Esophagus muscularis mucosa (tissue), 4 donors: ENCODE results near the gene ATP6V1C2. TPM values are rescaled to one million over a fixed set of nuclear protein-coding genes. Genes with fewer than 3 reads are reported as not detected.
A peak's percentile ranks its signal among the peaks of the same experiment; 100 is the strongest.
"Not testable (repeated sequence)": the region's sequence is repeated elsewhere in the genome, so short reads cannot be mapped to it uniquely, and the experiment has no call there.

Source experiments
- DNase-seq: peaks from one replicate; pipeline ENCODE4 v3.0.0-alpha.2; 2017; ENCODE audit errors: extremely low spot score
- H3K27ac ChIP-seq, 4 donors: fragments of 200-600 bp; sonication (generic); replicated peaks in 1 of 4; 1 replicate in 3 of 4; 2 replicates in 1 of 4; pipeline ENCODE4 v1.5.1; 2016 to 2019; ENCODE audit warnings: mild to moderate bottlenecking in 1 of 4
- H3K27me3 ChIP-seq, 4 donors: fragments of 200-600 bp; sonication (generic); one replicate each; pipeline versions ENCODE4 v1.5.1 to v1.6.0; 2016 to 2019
- H3K36me3 ChIP-seq, 4 donors: fragments of 200-600 bp; sonication (generic); one replicate each; pipeline ENCODE4 v1.5.1; 2016 to 2019
- H3K4me1 ChIP-seq, 4 donors: fragments of 200-600 bp; sonication (generic); one replicate each; pipeline ENCODE4 v1.5.1; 2016 to 2019
- H3K4me3 ChIP-seq, 4 donors: fragments of 200-600 bp; sonication (generic); 1 replicate in 2 of 4; 2 replicates in 2 of 4; pipeline ENCODE4 v1.5.1; 2016 to 2019; ENCODE audit warnings: mild to moderate bottlenecking in 4 of 4, moderate library complexity in 1 of 4
- H3K9me3 ChIP-seq, 4 donors: fragments of 200-600 bp; sonication (generic); 1 replicate in 3 of 4; 2 replicates in 1 of 4; pipeline ENCODE4 v1.5.1; 2016 to 2019
- EP300 ChIP-seq: sonication (generic); formaldehyde crosslinking; IDR thresholded peaks from one replicate; pipeline ENCODE4 v1.6.1; 2017; ENCODE audit warnings: antibody characterized with exemption
- POLR2A ChIP-seq: fragments of 450-650 bp; IDR thresholded peaks from one replicate; pipeline ENCODE4 v1.6.1; 2017; ENCODE audit warnings: antibody characterized with exemption, moderate library complexity, mild to moderate bottlenecking, low read depth
- POLR2AphosphoS5 ChIP-seq, 2 donors: sonication (generic); formaldehyde crosslinking; IDR thresholded peaks; one replicate each; pipeline ENCODE4 v1.6.1; 2017; ENCODE audit warnings: antibody characterized with exemption in 2 of 2
- WGBS: methylation state at CpG from one replicate; pipeline ENCODE4 v1.1.5; 2018; 5-methylcytosine and 5-hydroxymethylcytosine counted together
- intact Hi-C: fragments of 100-400 bp; cut with DNase I; formaldehyde crosslinking; loops from one replicate; pipeline ENCODE4 v1.15.1; 2023
- total RNA-seq, 4 donors: library from RNA; depleted of rRNA; stranded (reverse); fragments of >200 nt; gene quantifications; one replicate each; pipeline versions ENCODE4 v1.1.0 to v1.2.1, GENCODE V29; 2016
- TF ChIP-seq, protein P1 (sequence below), 3 experiments: fragments of 200-600 bp in 2 of 3; fragments of 450-650 bp in 1 of 3; sonication (generic) in 2 of 3; IDR thresholded peaks; one replicate each; pipeline ENCODE4 v1.5.1; 2017 to 2019; ENCODE audit warnings: antibody characterized with exemption in 3 of 3, mild to moderate bottlenecking in 2 of 3, moderate library complexity in 1 of 3

The ATP6V1C2 gene
- total RNA-seq, 4 donors from 2014 or later, result 0.17 TPM; not detected in 3

DNA sequence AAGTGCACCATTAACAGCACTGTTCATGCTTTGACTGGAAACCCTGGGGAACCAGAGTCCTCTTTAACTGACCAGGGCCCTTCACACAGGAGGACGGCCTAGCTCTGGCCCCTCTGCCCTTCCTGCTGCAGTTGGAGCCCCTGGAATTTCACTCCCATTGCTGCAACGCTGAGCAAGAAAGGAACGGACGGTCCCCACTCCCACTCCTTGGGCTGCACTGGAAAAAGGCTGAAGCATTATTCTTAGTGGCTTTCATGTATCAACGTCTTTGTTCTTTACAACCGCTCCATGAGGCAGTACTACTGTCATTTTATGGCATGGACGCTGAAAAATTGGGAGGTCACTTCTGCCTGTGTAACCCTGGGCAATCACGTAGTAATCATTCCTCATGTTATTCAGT lies 81.2 kb downstream of the ATP6V1C2 start:
- intact Hi-C loops, result no loop called here
- peaks cover 0 to 23% (median 7%) of the 10 kb centered on the region in 4 donors for H3K4me1 ChIP-seq
- no peak overlapping the region for H3K27ac ChIP-seq
- peaks cover 7 to 41% (median 30%) of the 10 kb centered on the region in 4 donors for H3K36me3 ChIP-seq
- 71% methylated on average over 8 of the region's 8 CpGs for WGBS
- TF ChIP-seq EP300 (no peak), POLR2A (no peak), POLR2AphosphoS5 (IDR thresholded peaks at IDR 0.05) (no peak)
- TF ChIP-seq, protein P1, sequence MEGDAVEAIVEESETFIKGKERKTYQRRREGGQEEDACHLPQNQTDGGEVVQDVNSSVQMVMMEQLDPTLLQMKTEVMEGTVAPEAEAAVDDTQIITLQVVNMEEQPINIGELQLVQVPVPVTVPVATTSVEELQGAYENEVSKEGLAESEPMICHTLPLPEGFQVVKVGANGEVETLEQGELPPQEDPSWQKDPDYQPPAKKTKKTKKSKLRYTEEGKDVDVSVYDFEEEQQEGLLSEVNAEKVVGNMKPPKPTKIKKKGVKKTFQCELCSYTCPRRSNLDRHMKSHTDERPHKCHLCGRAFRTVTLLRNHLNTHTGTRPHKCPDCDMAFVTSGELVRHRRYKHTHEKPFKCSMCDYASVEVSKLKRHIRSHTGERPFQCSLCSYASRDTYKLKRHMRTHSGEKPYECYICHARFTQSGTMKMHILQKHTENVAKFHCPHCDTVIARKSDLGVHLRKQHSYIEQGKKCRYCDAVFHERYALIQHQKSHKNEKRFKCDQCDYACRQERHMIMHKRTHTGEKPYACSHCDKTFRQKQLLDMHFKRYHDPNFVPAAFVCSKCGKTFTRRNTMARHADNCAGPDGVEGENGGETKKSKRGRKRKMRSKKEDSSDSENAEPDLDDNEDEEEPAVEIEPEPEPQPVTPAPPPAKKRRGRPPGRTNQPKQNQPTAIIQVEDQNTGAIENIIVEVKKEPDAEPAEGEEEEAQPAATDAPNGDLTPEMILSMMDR (IDR thresholded peaks at IDR 0.05), result no peak
- H3K27me3 ChIP-seq, result no peaks in the 10 kb centered on the region
- no peaks in the 10 kb centered on the region for H3K9me3 ChIP-seq
- no peak for DNase-seq
- H3K4me3 ChIP-seq, result no peak overlapping the region

- DNase-seq, H3K27ac ChIP-seq, H3K9me3 ChIP-seq, H3K4me3 ChIP-seq, intact Hi-C loops, H3K27me3 ChIP-seq: not testable (repeated sequence)
- H3K36me3 ChIP-seq, result peaks cover 2 to 18% (median 10%) of the 10 kb centered on the region in 4 donors
- peaks cover 17 to 53% (median 29%) of the 10 kb centered on the region in 4 donors for H3K4me1 ChIP-seq
- 95% methylated on average over 6 of the region's 6 CpGs for WGBS
Observed at GRCh38 chr2:10805990-10806389, 84.6 kb downstream of the ATP6V1C2 start.

DNA sequence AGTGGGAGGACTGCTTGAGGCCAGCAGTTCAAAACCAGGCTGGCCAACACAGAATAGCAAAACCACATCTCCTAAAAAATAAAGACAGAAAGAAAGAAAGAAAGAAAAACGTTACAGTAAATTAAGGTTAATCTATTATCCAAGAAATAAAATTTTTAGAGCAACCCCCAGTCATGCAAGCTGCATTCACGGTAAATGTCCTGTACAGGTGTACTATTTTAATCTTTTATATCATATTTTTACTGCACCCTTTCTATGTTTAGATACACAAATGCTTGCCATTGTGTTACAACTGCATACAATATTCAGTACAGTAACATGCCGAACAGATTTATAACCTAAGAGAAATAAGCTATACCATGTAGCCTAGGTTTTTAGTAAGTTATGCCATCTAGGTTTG lies 85.1 kb downstream of the ATP6V1C2 start:
- H3K9me3 ChIP-seq, result no peaks in the 10 kb centered on the region
- peaks cover 0 to 13% (median 5%) of the 10 kb centered on the region in 4 donors for H3K36me3 ChIP-seq
- no peak for DNase-seq
- 82% methylated on average over 3 of the region's 3 CpGs for WGBS
- intact Hi-C loops, result no loop called here
- H3K27ac ChIP-seq, result no peak overlapping the region
- TF ChIP-seq EP300 (no peak), POLR2A (no peak)
- TF ChIP-seq, protein P1 (IDR thresholded peaks at IDR 0.05), result no peak
- no peaks in the 10 kb centered on the region for H3K27me3 ChIP-seq
- H3K4me1 ChIP-seq, result peaks cover 22 to 59% (median 35%) of the 10 kb centered on the region in 4 donors
- no peak overlapping the region for H3K4me3 ChIP-seq

GRCh38 chr2:10810202-10811161 lies 89.1 kb downstream of the ATP6V1C2 start:
- 36% methylated on average over 8 of the region's 8 CpGs for WGBS
- Histone ChIP-seq H3K36me3 (no peaks in the 10 kb centered on the region), H3K4me1 (peaks cover 26 to 63% (median 42%) of the 10 kb centered on the region in 4 donors), H3K27ac (peak overlapping the region; percentile 91 to 98 (median 96)), H3K9me3 (no peaks in the 10 kb centered on the region), H3K27me3 (no peaks in the 10 kb centered on the region), H3K4me3 (peak overlapping the region; percentile 7 to 98 (median 88))
- TF ChIP-seq, protein P1 (IDR thresholded peaks at IDR 0.05), result peak in 1 of 3 experiments; percentile 8
- TF ChIP-seq POLR2A, result no peak
- DNase-seq, result no peak
- intact Hi-C loops, result loop anchor here (5.0 to 10.0 kb wide), 2 partner anchors 118 to 654 kb away; partner anchors contain the start of gene E2F6

- peak overlapping the region; percentile 91 to 98 (median 96) for H3K27ac ChIP-seq
- 9% methylated on average over 14 of the region's 14 CpGs for WGBS
- H3K36me3 ChIP-seq, result no peaks in the 10 kb centered on the region
- H3K4me1 ChIP-seq, result peaks cover 26 to 58% (median 42%) of the 10 kb centered on the region in 4 donors
- TF ChIP-seq, protein P1 (IDR thresholded peaks at IDR 0.05), result no peak
- TF ChIP-seq POLR2A (no peak), EP300 (no peak), POLR2AphosphoS5 (IDR thresholded peaks at IDR 0.05) (no peak)
- intact Hi-C loops, result loop anchor here (5.0 to 10.0 kb wide), 2 partner anchors 119 to 653 kb away; partner anchors contain the start of gene E2F6
- H3K9me3 ChIP-seq, result no peaks in the 10 kb centered on the region
- H3K4me3 ChIP-seq, result peak overlapping the region; percentile 84 to 98 (median 92)
- DNase-seq, result no peak
- no peaks in the 10 kb centered on the region for H3K27me3 ChIP-seq
Observed at GRCh38 chr2:10811517-10811916, 90.1 kb downstream of the ATP6V1C2 start.
